H1 (cell line): ENCODE measurements around the gene STK11IP. TPM values are rescaled to one million over a fixed set of nuclear protein-coding genes. Genes with fewer than 3 reads are reported as not detected.

ENCODE experiments used
- ASH2L ChIP-seq: fragments of 200-600, 300-600 bp; sonication (generic); IDR thresholded peaks from one replicate; pipeline ENCODE4 v1.7.1; 2017; ENCODE audit warnings: low read length
- CHD1 ChIP-seq: IDR thresholded peaks from 2 replicates; pipeline ENCODE4 v1.6.1; 2012; ENCODE audit warnings: low read depth, low read length, improper control_type of control experiment
- EP300 ChIP-seq, 2 experiments: IDR thresholded peaks; 1 replicate in 1 of 2; 2 replicates in 1 of 2; pipeline ENCODE4 v1.6.1; 2011 to 2012; ENCODE audit warnings: low read depth in 2 of 2, low read length in 2 of 2, mild to moderate bottlenecking in 2 of 2, borderline replicate concordance in 1 of 2, inconsistent platforms in 1 of 2, moderate library complexity in 1 of 2
- KDM5A ChIP-seq: fragments of 200-600 bp; IDR thresholded peaks from 2 replicates; pipeline ENCODE4 v1.7.1; 2012; ENCODE audit warnings: mild to moderate bottlenecking, low read length, inconsistent platforms, mixed read lengths
- POU5F1 ChIP-seq: IDR thresholded peaks from 2 replicates; pipeline ENCODE4 v1.6.1; 2011; ENCODE audit warnings: low read depth, mild to moderate bottlenecking, low read length, moderate library complexity
- SAP30 ChIP-seq: fragments of 300-600 bp; sonication (generic); IDR thresholded peaks from 2 replicates; pipeline ENCODE4 v1.7.1; 2012; ENCODE audit warnings: low read length, moderate library complexity, mild to moderate bottlenecking, inconsistent platforms; ENCODE audit not compliant: insufficient read depth, insufficient replicate concordance
- SP4 ChIP-seq: IDR thresholded peaks from 2 replicates; pipeline ENCODE4 v1.6.1; 2012; ENCODE audit warnings: low read length, inconsistent platforms
- ZNF274 ChIP-seq: IDR thresholded peaks from 2 replicates; pipeline ENCODE4 v1.7.0; 2012; ENCODE audit warnings: low read length, borderline replicate concordance; ENCODE audit errors: extremely low read depth
- polyA plus RNA-seq, 7 experiments: library from polyadenylated mRNA; depleted of rRNA in 3 of 7; stranded (reverse) in 5 of 7; unstranded in 2 of 7; fragments of >200 nt in 5 of 7; fragments of 200-250 nt in 2 of 7; gene quantifications; 1 replicate in 5 of 7; 2 replicates in 1 of 7; 4 replicates in 1 of 7; pipeline versions ENCODE4 v1.2.1 to v1.2.3, GENCODE V29; 2011 to 2013; ENCODE audit warnings: missing spikeins in 2 of 7, mixed read lengths in 2 of 7
- total RNA-seq: library from RNA; stranded (reverse); fragmentation: NEBNext Ultra II Directional; extraction: Animal tissue kit (Norgen Biotek cat#: 25700); gene quantifications from 2 replicates; pipeline ENCODE4 v1.2.1, GENCODE V29; 2021
- TF ChIP-seq, protein P1 (sequence below): fragments of 300-600 bp; sonication (generic); IDR thresholded peaks from 2 replicates; pipeline ENCODE4 v1.7.1; 2012; ENCODE audit warnings: low read length, moderate library complexity, mild to moderate bottlenecking, inconsistent platforms; ENCODE audit not compliant: insufficient replicate concordance
- TF ChIP-seq, protein P2 (sequence below), 3 experiments: IDR thresholded peaks; 1 replicate in 2 of 3; 2 replicates in 1 of 3; pipeline versions ENCODE4 v1.5.1 to v1.6.1; 2011; ENCODE audit warnings: low read length in 3 of 3, mild to moderate bottlenecking in 3 of 3, inconsistent platforms in 2 of 3, low read depth in 1 of 3, moderate library complexity in 1 of 3; ENCODE audit not compliant: insufficient read depth in 1 of 3; ENCODE audit errors: control extremely low read depth in 1 of 3

STK11IP gene
- total and polyA plus RNA-seq, 2 of the 8 experiments (the other 6 are each of a cell fraction or from before 2014, with no cell fraction given) = 18.5 to 29.6 TPM

DNA sequence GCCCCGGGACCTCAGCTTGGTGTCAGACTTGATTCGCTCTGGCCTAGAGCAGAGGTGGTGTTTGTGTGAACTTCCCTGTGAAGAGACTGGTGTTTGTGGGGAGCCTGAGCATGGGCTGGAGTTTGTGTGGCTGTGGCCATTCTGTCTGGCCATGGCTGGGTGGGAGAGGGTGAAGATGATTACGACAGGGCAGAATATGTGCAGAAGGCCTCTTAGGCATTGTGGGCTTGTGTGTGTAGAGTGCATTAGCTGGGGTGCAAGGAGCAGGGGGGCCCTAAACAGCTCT, 36.8 kb upstream of the STK11IP start (continued):
- TF ChIP-seq, protein P1, sequence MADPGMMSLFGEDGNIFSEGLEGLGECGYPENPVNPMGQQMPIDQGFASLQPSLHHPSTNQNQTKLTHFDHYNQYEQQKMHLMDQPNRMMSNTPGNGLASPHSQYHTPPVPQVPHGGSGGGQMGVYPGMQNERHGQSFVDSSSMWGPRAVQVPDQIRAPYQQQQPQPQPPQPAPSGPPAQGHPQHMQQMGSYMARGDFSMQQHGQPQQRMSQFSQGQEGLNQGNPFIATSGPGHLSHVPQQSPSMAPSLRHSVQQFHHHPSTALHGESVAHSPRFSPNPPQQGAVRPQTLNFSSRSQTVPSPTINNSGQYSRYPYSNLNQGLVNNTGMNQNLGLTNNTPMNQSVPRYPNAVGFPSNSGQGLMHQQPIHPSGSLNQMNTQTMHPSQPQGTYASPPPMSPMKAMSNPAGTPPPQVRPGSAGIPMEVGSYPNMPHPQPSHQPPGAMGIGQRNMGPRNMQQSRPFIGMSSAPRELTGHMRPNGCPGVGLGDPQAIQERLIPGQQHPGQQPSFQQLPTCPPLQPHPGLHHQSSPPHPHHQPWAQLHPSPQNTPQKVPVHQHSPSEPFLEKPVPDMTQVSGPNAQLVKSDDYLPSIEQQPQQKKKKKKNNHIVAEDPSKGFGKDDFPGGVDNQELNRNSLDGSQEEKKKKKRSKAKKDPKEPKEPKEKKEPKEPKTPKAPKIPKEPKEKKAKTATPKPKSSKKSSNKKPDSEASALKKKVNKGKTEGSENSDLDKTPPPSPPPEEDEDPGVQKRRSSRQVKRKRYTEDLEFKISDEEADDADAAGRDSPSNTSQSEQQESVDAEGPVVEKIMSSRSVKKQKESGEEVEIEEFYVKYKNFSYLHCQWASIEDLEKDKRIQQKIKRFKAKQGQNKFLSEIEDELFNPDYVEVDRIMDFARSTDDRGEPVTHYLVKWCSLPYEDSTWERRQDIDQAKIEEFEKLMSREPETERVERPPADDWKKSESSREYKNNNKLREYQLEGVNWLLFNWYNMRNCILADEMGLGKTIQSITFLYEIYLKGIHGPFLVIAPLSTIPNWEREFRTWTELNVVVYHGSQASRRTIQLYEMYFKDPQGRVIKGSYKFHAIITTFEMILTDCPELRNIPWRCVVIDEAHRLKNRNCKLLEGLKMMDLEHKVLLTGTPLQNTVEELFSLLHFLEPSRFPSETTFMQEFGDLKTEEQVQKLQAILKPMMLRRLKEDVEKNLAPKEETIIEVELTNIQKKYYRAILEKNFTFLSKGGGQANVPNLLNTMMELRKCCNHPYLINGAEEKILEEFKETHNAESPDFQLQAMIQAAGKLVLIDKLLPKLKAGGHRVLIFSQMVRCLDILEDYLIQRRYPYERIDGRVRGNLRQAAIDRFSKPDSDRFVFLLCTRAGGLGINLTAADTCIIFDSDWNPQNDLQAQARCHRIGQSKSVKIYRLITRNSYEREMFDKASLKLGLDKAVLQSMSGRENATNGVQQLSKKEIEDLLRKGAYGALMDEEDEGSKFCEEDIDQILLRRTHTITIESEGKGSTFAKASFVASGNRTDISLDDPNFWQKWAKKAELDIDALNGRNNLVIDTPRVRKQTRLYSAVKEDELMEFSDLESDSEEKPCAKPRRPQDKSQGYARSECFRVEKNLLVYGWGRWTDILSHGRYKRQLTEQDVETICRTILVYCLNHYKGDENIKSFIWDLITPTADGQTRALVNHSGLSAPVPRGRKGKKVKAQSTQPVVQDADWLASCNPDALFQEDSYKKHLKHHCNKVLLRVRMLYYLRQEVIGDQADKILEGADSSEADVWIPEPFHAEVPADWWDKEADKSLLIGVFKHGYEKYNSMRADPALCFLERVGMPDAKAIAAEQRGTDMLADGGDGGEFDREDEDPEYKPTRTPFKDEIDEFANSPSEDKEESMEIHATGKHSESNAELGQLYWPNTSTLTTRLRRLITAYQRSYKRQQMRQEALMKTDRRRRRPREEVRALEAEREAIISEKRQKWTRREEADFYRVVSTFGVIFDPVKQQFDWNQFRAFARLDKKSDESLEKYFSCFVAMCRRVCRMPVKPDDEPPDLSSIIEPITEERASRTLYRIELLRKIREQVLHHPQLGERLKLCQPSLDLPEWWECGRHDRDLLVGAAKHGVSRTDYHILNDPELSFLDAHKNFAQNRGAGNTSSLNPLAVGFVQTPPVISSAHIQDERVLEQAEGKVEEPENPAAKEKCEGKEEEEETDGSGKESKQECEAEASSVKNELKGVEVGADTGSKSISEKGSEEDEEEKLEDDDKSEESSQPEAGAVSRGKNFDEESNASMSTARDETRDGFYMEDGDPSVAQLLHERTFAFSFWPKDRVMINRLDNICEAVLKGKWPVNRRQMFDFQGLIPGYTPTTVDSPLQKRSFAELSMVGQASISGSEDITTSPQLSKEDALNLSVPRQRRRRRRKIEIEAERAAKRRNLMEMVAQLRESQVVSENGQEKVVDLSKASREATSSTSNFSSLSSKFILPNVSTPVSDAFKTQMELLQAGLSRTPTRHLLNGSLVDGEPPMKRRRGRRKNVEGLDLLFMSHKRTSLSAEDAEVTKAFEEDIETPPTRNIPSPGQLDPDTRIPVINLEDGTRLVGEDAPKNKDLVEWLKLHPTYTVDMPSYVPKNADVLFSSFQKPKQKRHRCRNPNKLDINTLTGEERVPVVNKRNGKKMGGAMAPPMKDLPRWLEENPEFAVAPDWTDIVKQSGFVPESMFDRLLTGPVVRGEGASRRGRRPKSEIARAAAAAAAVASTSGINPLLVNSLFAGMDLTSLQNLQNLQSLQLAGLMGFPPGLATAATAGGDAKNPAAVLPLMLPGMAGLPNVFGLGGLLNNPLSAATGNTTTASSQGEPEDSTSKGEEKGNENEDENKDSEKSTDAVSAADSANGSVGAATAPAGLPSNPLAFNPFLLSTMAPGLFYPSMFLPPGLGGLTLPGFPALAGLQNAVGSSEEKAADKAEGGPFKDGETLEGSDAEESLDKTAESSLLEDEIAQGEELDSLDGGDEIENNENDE = no peak
- TF ChIP-seq ASH2L = no peak
- no peak for TF ChIP-seq SP4
- TF ChIP-seq CHD1 = no peak
- TF ChIP-seq POU5F1 = no peak
- TF ChIP-seq ZNF274 = no peak
- TF ChIP-seq EP300 (IDR thresholded peaks at IDR 0.05; ENCODE audit: borderline replicate concordance in 1 of 2, low read depth in 2 of 2, low read length in 2 of 2) = no peak
- TF ChIP-seq KDM5A = no peak
- TF ChIP-seq SAP30 = no peak
- TF ChIP-seq, protein P2, sequence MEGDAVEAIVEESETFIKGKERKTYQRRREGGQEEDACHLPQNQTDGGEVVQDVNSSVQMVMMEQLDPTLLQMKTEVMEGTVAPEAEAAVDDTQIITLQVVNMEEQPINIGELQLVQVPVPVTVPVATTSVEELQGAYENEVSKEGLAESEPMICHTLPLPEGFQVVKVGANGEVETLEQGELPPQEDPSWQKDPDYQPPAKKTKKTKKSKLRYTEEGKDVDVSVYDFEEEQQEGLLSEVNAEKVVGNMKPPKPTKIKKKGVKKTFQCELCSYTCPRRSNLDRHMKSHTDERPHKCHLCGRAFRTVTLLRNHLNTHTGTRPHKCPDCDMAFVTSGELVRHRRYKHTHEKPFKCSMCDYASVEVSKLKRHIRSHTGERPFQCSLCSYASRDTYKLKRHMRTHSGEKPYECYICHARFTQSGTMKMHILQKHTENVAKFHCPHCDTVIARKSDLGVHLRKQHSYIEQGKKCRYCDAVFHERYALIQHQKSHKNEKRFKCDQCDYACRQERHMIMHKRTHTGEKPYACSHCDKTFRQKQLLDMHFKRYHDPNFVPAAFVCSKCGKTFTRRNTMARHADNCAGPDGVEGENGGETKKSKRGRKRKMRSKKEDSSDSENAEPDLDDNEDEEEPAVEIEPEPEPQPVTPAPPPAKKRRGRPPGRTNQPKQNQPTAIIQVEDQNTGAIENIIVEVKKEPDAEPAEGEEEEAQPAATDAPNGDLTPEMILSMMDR (IDR thresholded peaks at IDR 0.05; ENCODE audit: control extremely low read depth in 1 of 3, insufficient read depth in 1 of 3, low read depth in 1 of 3, low read length in 3 of 3) = no peak
